ENCODE data around the gene SRGAP1. TPM values are rescaled to one million over a fixed set of nuclear protein-coding genes. Genes with fewer than 3 reads are reported as not detected.

SRGAP1 gene
- total RNA-seq, 1 experiment from 2014 or later: 6.2 TPM

GRCh38 chr12:63917477-63917862 is 73.0 kb downstream of the SRGAP1 start:
- H3K9me3 ChIP-seq (replicated peaks): no peaks in the 10 kb centered on the region; the same call in 1 of the 2 replicates
- no peaks in the 10 kb centered on the region for H3K27me3 ChIP-seq
- H3K27ac ChIP-seq: peak overlapping the region; percentile 34
- no peak for DNase-seq
- H3K4me3 ChIP-seq: no peak overlapping the region
- H3K4me1 ChIP-seq: peaks cover 21% of the 10 kb centered on the region
- no peaks in the 10 kb centered on the region for H3K36me3 ChIP-seq

GRCh38 chr12:63917864-63918799 is 73.6 kb downstream of the SRGAP1 start:
- DNase-seq: peak in 1 of 2 experiments; percentile 25
- Histone ChIP-seq H3K27ac (peak overlapping the region; percentile 34), H3K4me3 (no peak overlapping the region), H3K27me3 (no peaks in the 10 kb centered on the region), H3K36me3 (no peaks in the 10 kb centered on the region), H3K9me3 (replicated peaks) (no peaks in the 10 kb centered on the region; the same call in 1 of the 2 replicates), H3K4me1 (peaks cover 21% of the 10 kb centered on the region)

GRCh38 chr12:63918800-63919300 is 74.3 kb downstream of the SRGAP1 start:
- Histone ChIP-seq H3K36me3 (no peaks in the 10 kb centered on the region), H3K27me3 (no peaks in the 10 kb centered on the region), H3K9me3 (replicated peaks) (no peaks in the 10 kb centered on the region; the same call in 1 of the 2 replicates), H3K4me1 (peaks cover 21% of the 10 kb centered on the region), H3K27ac (no peak overlapping the region; the same call in 1 of the 2 replicates), H3K4me3 (no peak overlapping the region)
- DNase-seq: no peak

GRCh38 chr12:63919756-63920155 is 75.3 kb downstream of the SRGAP1 start:
- H3K27me3 ChIP-seq: no peaks in the 10 kb centered on the region
- H3K4me1 ChIP-seq: peaks cover 21% of the 10 kb centered on the region
- H3K27ac ChIP-seq: no peak overlapping the region

GRCh38 chr12:63921157-63921556 is 76.7 kb downstream of the SRGAP1 start:
- Histone ChIP-seq H3K4me3 (no peak overlapping the region), H3K9me3 (replicated peaks) (no peaks in the 10 kb centered on the region; the same call in 1 of the 2 replicates), H3K36me3 (no peaks in the 10 kb centered on the region), H3K27ac (no peak overlapping the region), H3K4me1 (peaks cover 19% of the 10 kb centered on the region), H3K27me3 (no peaks in the 10 kb centered on the region)
- DNase-seq: no peak

More at GRCh38 chr12:63919756-63920155, 75.3 kb downstream of the SRGAP1 start:
- H3K9me3 ChIP-seq (replicated peaks): no peaks in the 10 kb centered on the region; the same call in 1 of the 2 replicates
- no peaks in the 10 kb centered on the region for H3K36me3 ChIP-seq
- no peak for DNase-seq
- H3K4me3 ChIP-seq: no peak overlapping the region

- Histone ChIP-seq H3K4me1 (peaks cover 9% of the 10 kb centered on the region; the same call in 1 of the 2 replicates), H3K27me3 (no peaks in the 10 kb centered on the region), H3K36me3 (no peaks in the 10 kb centered on the region), H3K9me3 (replicated peaks) (no peaks in the 10 kb centered on the region; the same call in 1 of the 2 replicates), H3K4me3 (no peak overlapping the region), H3K27ac (no peak overlapping the region)
- DNase-seq: no peak
Measured at GRCh38 chr12:63922474-63922873, 78.0 kb downstream of the SRGAP1 start.

GRCh38 chr12:63924781-63925180 is 80.3 kb downstream of the SRGAP1 start:
- no peaks in the 10 kb centered on the region for H3K27me3 ChIP-seq

GRCh38 chr12:63927511-63927910 is 83.0 kb downstream of the SRGAP1 start:
- Histone ChIP-seq H3K36me3 (no peaks in the 10 kb centered on the region), H3K9me3 (replicated peaks) (no peaks in the 10 kb centered on the region), H3K4me3 (no peak overlapping the region), H3K27me3 (no peaks in the 10 kb centered on the region), H3K4me1 (no peaks in the 10 kb centered on the region), H3K27ac (no peak overlapping the region)
- DNase-seq: no peak

More at GRCh38 chr12:63924781-63925180, 80.3 kb downstream of the SRGAP1 start:
- H3K4me1 ChIP-seq: no peaks in the 10 kb centered on the region
- no peak for DNase-seq
- no peak overlapping the region for H3K27ac ChIP-seq
- no peaks in the 10 kb centered on the region for H3K36me3 ChIP-seq
- no peaks in the 10 kb centered on the region; the same call in 1 of the 2 replicates for H3K9me3 ChIP-seq (replicated peaks)
- H3K4me3 ChIP-seq: no peak overlapping the region

GRCh38 chr12:63928305-63928704 is 83.8 kb downstream of the SRGAP1 start:
- no peaks in the 10 kb centered on the region for H3K4me1 ChIP-seq
- H3K27ac ChIP-seq: no peak overlapping the region
- no peak overlapping the region for H3K4me3 ChIP-seq
- no peaks in the 10 kb centered on the region for H3K9me3 ChIP-seq (replicated peaks)
- no peak for DNase-seq
- H3K36me3 ChIP-seq: no peaks in the 10 kb centered on the region
- no peaks in the 10 kb centered on the region for H3K27me3 ChIP-seq

- Histone ChIP-seq H3K36me3 (no peaks in the 10 kb centered on the region), H3K27me3 (no peaks in the 10 kb centered on the region), H3K27ac (no peak overlapping the region), H3K9me3 (replicated peaks) (no peaks in the 10 kb centered on the region), H3K4me3 (no peak overlapping the region), H3K4me1 (no peaks in the 10 kb centered on the region)
- no peak for DNase-seq
Measured at GRCh38 chr12:63929426-63929825, 84.9 kb downstream of the SRGAP1 start.

GRCh38 chr12:63930971-63931370 is 86.5 kb downstream of the SRGAP1 start:
- Histone ChIP-seq H3K4me3 (no peak overlapping the region), H3K27ac (no peak overlapping the region), H3K27me3 (no peaks in the 10 kb centered on the region), H3K4me1 (no peaks in the 10 kb centered on the region), H3K36me3 (no peaks in the 10 kb centered on the region), H3K9me3 (replicated peaks) (no peaks in the 10 kb centered on the region)
- DNase-seq: no peak

- no peaks in the 10 kb centered on the region for H3K4me1 ChIP-seq
- no peak overlapping the region for H3K4me3 ChIP-seq
- no peaks in the 10 kb centered on the region for H3K9me3 ChIP-seq (replicated peaks)
- no peak overlapping the region for H3K27ac ChIP-seq
- no peak for DNase-seq
- H3K36me3 ChIP-seq: no peaks in the 10 kb centered on the region
- H3K27me3 ChIP-seq: no peaks in the 10 kb centered on the region
Measured at GRCh38 chr12:63931703-63932102, 87.2 kb downstream of the SRGAP1 start.

GRCh38 chr12:63934936-63935335 is 90.4 kb downstream of the SRGAP1 start:
- H3K27me3 ChIP-seq: no peaks in the 10 kb centered on the region
- no peak overlapping the region for H3K27ac ChIP-seq

GRCh38 chr12:63935361-63935760 is 90.9 kb downstream of the SRGAP1 start:
- Histone ChIP-seq H3K36me3 (no peaks in the 10 kb centered on the region), H3K4me3 (no peak overlapping the region), H3K27ac (no peak overlapping the region), H3K9me3 (replicated peaks) (no peaks in the 10 kb centered on the region), H3K27me3 (no peaks in the 10 kb centered on the region), H3K4me1 (peaks cover 4% of the 10 kb centered on the region; the same call in 1 of the 2 replicates)
- no peak for DNase-seq

More at GRCh38 chr12:63934936-63935335, 90.4 kb downstream of the SRGAP1 start:
- DNase-seq: no peak
- Histone ChIP-seq H3K4me3 (no peak overlapping the region), H3K4me1 (no peaks in the 10 kb centered on the region), H3K36me3 (no peaks in the 10 kb centered on the region), H3K9me3 (replicated peaks) (no peaks in the 10 kb centered on the region)
